Caco-2 (cell line): ENCODE measurements around the gene TMEM45A. TPM values are rescaled to one million over a fixed set of nuclear protein-coding genes. Genes with fewer than 3 reads are reported as not detected.

ENCODE experiments used
- BruUV-seq: library from RNA; stranded (reverse); fragments of 400-500 nt; replicated peaks from 2 replicates; lab custom pipeline; 2021; lab: Mats Ljungman, UMichigan
- CTCF ChIA-PET: fragments of 300-600 bp; sonication (Branson Sonifier 250); formaldehyde crosslinking; loops from one replicate; lab custom pipeline; 2022; ENCODE audit warnings: antibody characterized with exemption; lab: Charles Lee
- POLR2A ChIA-PET: fragments of 300-600 bp; sonication (Branson Sonifier 250); formaldehyde crosslinking; loops from one replicate; lab custom pipeline; 2022; ENCODE audit warnings: antibody characterized with exemption; lab: Charles Lee
- DNase-seq, 2 experiments: peaks; one replicate each; pipeline versions ENCODE4 v3.0.0 to v3.0.0-alpha.2; 2020 to 2022
- H3K27me3 ChIP-seq: replicated peaks from 2 replicates; pipeline ENCODE4 v1.6.0; 2011; ENCODE audit warnings: low read length; ENCODE audit not compliant: control insufficient read depth, insufficient read depth
- H3K36me3 ChIP-seq: 2 replicates; pipeline ENCODE4 v1.5.1; 2011; ENCODE audit warnings: low read length; ENCODE audit not compliant: control insufficient read depth, insufficient read depth
- H3K4me1 ChIP-seq: fragments of 250-450 bp; sonication (Bioruptor Pico); 2 replicates; pipeline ENCODE4 v1.5.1; 2020; ENCODE audit warnings: mild to moderate bottlenecking
- H3K4me3 ChIP-seq: 2 replicates; pipeline ENCODE4 v1.5.1; 2011; ENCODE audit warnings: low read depth, mild to moderate bottlenecking, control low read depth, low read length
- H3K9me3 ChIP-seq: fragments of 250-450 bp; sonication (Bioruptor Pico); 2 replicates; pipeline ENCODE4 v1.5.1; 2020; ENCODE audit warnings: mild to moderate bottlenecking, moderate library complexity
- H3K27ac Mint-ChIP-seq: one replicate; pipeline ENCODE4 v1.8.0; 2022; ENCODE audit warnings: mixed read lengths; ENCODE audit not compliant: unreplicated experiment
- H3K27me3 Mint-ChIP-seq: one replicate; pipeline ENCODE4 v1.8.0; 2022; ENCODE audit warnings: mixed read lengths; ENCODE audit not compliant: insufficient read depth, unreplicated experiment
- H3K36me3 Mint-ChIP-seq: one replicate; pipeline ENCODE4 v1.8.0; 2022; ENCODE audit warnings: mild to moderate bottlenecking, mixed read lengths; ENCODE audit not compliant: insufficient read depth, unreplicated experiment
- H3K4me1 Mint-ChIP-seq: one replicate; pipeline ENCODE4 v1.8.0; 2022; ENCODE audit warnings: low read depth, mixed read lengths; ENCODE audit not compliant: unreplicated experiment
- H3K4me3 Mint-ChIP-seq: one replicate; pipeline ENCODE4 v1.8.0; 2022; ENCODE audit warnings: mild to moderate bottlenecking, moderate library complexity, mixed read lengths; ENCODE audit not compliant: unreplicated experiment
- H3K9me3 Mint-ChIP-seq: one replicate; pipeline ENCODE4 v1.8.0; 2022; ENCODE audit warnings: mixed read lengths; ENCODE audit not compliant: unreplicated experiment
- intact Hi-C: fragments of 100-400 bp; cut with micrococcal nuclease; formaldehyde crosslinking; loops from one replicate; pipeline ENCODE4 v1.10.0; 2022; ENCODE audit not compliant: unreplicated experiment
- total RNA-seq: library from RNA; stranded (reverse); gene quantifications from 2 replicates; pipeline ENCODE4 v1.2.3, GENCODE V29; 2022
- TF ChIP-seq, protein P1 (sequence below), 2 experiments: fragments of 200-600 bp in 1 of 2; IDR thresholded peaks; 1 replicate in 1 of 2; 2 replicates in 1 of 2; pipeline versions ENCODE4 v1.5.1 to v1.8.0; 2011 to 2022; ENCODE audit warnings: antibody characterized with exemption in 1 of 2, control low read depth in 1 of 2, inconsistent platforms in 1 of 2, low read depth in 1 of 2, low read length in 1 of 2, mild to moderate bottlenecking in 1 of 2, moderate library complexity in 1 of 2; ENCODE audit not compliant: insufficient read depth in 1 of 2, severe bottlenecking in 1 of 2, unreplicated experiment in 1 of 2

The TMEM45A gene
- total RNA-seq, 1 experiment from 2014 or later: 5.6 TPM

DNA sequence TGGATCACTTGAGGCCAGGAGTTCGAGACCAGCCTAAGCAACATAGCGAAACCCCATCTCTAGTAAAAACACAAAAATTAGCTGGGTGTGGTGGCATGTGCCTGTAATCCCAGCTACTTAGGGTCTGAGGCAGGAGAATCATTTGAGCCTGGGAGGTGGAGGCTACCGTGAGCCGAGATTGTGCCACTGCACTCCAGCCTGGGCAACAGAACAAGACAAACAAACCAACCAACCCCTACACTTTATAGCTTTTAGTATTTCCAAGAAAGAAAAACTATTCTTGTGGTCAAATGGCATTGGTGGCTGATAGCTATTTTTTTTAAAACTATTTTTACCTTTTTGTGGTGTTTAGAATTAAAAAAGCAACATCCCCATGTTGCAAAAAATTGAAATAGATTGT is 7.2 kb downstream of the TMEM45A start:
- H3K4me3 ChIP-seq: no peak overlapping the region
- H3K9me3 Mint-ChIP-seq: no peaks in the 10 kb centered on the region
- no TSS peak for BruUV-seq
- no peaks in the 10 kb centered on the region for H3K36me3 ChIP-seq
- no peak overlapping the region for H3K27ac Mint-ChIP-seq
- peaks cover 4% of the 10 kb centered on the region; the same call in 1 of the 2 replicates for H3K4me1 ChIP-seq
- TF ChIP-seq, protein P1, sequence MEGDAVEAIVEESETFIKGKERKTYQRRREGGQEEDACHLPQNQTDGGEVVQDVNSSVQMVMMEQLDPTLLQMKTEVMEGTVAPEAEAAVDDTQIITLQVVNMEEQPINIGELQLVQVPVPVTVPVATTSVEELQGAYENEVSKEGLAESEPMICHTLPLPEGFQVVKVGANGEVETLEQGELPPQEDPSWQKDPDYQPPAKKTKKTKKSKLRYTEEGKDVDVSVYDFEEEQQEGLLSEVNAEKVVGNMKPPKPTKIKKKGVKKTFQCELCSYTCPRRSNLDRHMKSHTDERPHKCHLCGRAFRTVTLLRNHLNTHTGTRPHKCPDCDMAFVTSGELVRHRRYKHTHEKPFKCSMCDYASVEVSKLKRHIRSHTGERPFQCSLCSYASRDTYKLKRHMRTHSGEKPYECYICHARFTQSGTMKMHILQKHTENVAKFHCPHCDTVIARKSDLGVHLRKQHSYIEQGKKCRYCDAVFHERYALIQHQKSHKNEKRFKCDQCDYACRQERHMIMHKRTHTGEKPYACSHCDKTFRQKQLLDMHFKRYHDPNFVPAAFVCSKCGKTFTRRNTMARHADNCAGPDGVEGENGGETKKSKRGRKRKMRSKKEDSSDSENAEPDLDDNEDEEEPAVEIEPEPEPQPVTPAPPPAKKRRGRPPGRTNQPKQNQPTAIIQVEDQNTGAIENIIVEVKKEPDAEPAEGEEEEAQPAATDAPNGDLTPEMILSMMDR (IDR thresholded peaks at IDR 0.05; ENCODE audit: insufficient read depth in 1 of 2, low read depth in 1 of 2, low read length in 1 of 2, severe bottlenecking in 1 of 2, unreplicated experiment in 1 of 2): no peak
- DNase-seq: no peak
- H3K36me3 Mint-ChIP-seq: no peaks in the 10 kb centered on the region
- peaks cover 13% of the 10 kb centered on the region for H3K4me1 Mint-ChIP-seq
- H3K4me3 Mint-ChIP-seq: no peak overlapping the region
- ChIA-PET CTCF (no interaction called here), POLR2A (no interaction called here)
- no peaks in the 10 kb centered on the region for H3K27me3 ChIP-seq
- H3K9me3 ChIP-seq: no peaks in the 10 kb centered on the region
- no peaks in the 10 kb centered on the region for H3K27me3 Mint-ChIP-seq
- intact Hi-C loops: no loop called here

DNA sequence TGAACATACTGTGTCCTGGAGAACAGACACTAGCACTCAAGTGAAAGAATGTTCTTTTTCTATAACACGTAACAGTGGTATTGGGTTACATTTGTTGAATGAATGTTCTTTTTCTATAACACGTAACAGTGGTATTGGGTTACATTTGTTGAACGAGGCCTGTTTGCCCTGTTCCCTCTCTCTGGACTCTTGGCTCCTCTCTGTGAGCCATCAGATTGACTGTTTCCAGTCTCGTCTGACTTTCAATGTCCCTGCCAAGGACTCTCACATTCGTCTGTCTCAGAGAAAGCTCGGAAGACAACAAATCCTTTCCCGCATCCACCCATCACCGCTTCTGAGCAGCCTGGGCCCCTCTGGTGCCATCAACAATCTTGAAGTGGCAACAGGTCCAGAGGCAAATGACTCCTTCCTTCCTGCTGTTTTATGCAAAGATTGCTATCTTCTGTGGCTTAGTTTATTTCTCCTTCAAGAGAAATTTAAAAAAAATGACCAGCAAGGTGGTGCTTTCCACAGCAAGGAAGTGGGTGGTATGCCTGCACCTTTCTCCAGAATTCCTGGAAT is 8.0 kb downstream of the TMEM45A start:
- Mint-ChIP-seq H3K4me3 (no peak overlapping the region), H3K36me3 (no peaks in the 10 kb centered on the region), H3K9me3 (no peaks in the 10 kb centered on the region), H3K27me3 (no peaks in the 10 kb centered on the region), H3K27ac (no peak overlapping the region), H3K4me1 (peaks cover 13% of the 10 kb centered on the region)
- Histone ChIP-seq H3K27me3 (no peaks in the 10 kb centered on the region; the same call in 1 of the 2 replicates), H3K4me1 (peaks cover 4% of the 10 kb centered on the region; the same call in 1 of the 2 replicates), H3K36me3 (no peaks in the 10 kb centered on the region), H3K9me3 (no peaks in the 10 kb centered on the region), H3K4me3 (no peak overlapping the region)
- TF ChIP-seq, protein P1 (IDR thresholded peaks at IDR 0.05; ENCODE audit: insufficient read depth in 1 of 2, low read depth in 1 of 2, low read length in 1 of 2, severe bottlenecking in 1 of 2, unreplicated experiment in 1 of 2): no peak
- BruUV-seq: no TSS peak
- ChIA-PET POLR2A (no interaction called here), CTCF (no interaction called here)
- DNase-seq: no peak
- intact Hi-C loops: no loop called here

DNA sequence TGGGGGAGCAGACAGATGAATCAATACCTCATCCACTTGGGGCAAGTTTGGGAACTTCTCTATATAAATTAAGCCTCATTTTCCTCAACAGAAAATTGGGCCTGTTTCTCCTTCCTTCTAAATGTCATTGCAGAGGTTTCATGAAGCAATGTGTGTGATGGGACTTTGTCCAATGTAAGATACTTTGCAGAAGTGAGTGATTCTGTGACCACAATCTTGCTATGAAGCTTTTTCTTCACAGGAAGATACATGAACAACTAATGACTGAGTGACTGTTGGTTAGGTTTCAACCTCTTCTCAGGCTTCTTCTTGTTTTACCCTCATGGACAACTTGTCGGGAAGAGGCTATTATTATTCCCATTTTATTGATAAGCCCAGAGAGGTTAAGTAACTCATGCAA is 11.0 kb downstream of the TMEM45A start:
- CTCF ChIA-PET: no interaction called here
- H3K9me3 ChIP-seq: no peaks in the 10 kb centered on the region
- H3K4me3 ChIP-seq: no peak overlapping the region
- Mint-ChIP-seq H3K4me1 (no peaks in the 10 kb centered on the region), H3K27ac (no peak overlapping the region), H3K27me3 (no peaks in the 10 kb centered on the region), H3K36me3 (no peaks in the 10 kb centered on the region), H3K9me3 (no peaks in the 10 kb centered on the region), H3K4me3 (no peak overlapping the region)
- no peaks in the 10 kb centered on the region for H3K36me3 ChIP-seq
- no peaks in the 10 kb centered on the region for H3K4me1 ChIP-seq
- DNase-seq: no peak
- POLR2A ChIA-PET: no interaction called here
- H3K27me3 ChIP-seq: no peaks in the 10 kb centered on the region; the same call in 1 of the 2 replicates
- TF ChIP-seq, protein P1 (IDR thresholded peaks at IDR 0.05; ENCODE audit: insufficient read depth in 1 of 2, low read depth in 1 of 2, low read length in 1 of 2, severe bottlenecking in 1 of 2, unreplicated experiment in 1 of 2): no peak
- BruUV-seq: no TSS peak
- intact Hi-C loops: no loop called here
